Ovary (tissue), 9 donors: Measurements from ENCODE around the gene PTPRN2. TPM values are rescaled to one million over a fixed set of nuclear protein-coding genes. Genes with fewer than 3 reads are reported as not detected.

Experiments
- DNase-seq, 5 donors: peaks; one replicate each; pipeline ENCODE4 v3.0.0-alpha.2; 2019 to 2020
- H3K27ac ChIP-seq, 2 donors: fragments of 200-600 bp; one replicate each; pipeline versions ENCODE4 v1.5.1 to v1.8.0; 2019 to 2022
- H3K27me3 ChIP-seq: fragments of 200-600 bp; one replicate; pipeline ENCODE4 v1.8.0; 2022
- H3K36me3 ChIP-seq: fragments of 200-600 bp; sonication (generic); one replicate; pipeline ENCODE4 v1.5.1; 2019
- H3K4me1 ChIP-seq: one replicate; pipeline ENCODE4 v1.8.1; 2013; ENCODE audit warnings: mild to moderate bottlenecking, moderate library complexity; ENCODE audit not compliant: insufficient read depth
- H3K4me3 ChIP-seq: fragments of 200-600 bp; sonication (generic); one replicate; pipeline ENCODE4 v1.5.1; 2017
- H3K9me3 ChIP-seq, 2 donors: fragments of 200-600 bp in 1 of 2; sonication (generic) in 1 of 2; one replicate each; pipeline versions ENCODE4 v1.5.1 to v1.8.1; 2013 to 2019; ENCODE audit warnings: mild to moderate bottlenecking in 1 of 2, moderate library complexity in 1 of 2
- CTCF ChIP-seq, 3 donors: fragments of 450-650 bp in 2 of 3; fragments of 200-600 bp in 1 of 3; IDR thresholded peaks; one replicate each; pipeline versions ENCODE4 v1.5.1 to v1.8.0; 2016 to 2022; ENCODE audit warnings: antibody characterized with exemption in 3 of 3, mild to moderate bottlenecking in 1 of 3
- EP300 ChIP-seq: sonication (generic); formaldehyde crosslinking; IDR thresholded peaks from one replicate; pipeline ENCODE4 v1.6.1; 2017; ENCODE audit warnings: antibody characterized with exemption
- POLR2A ChIP-seq: fragments of 450-650 bp; IDR thresholded peaks from one replicate; pipeline ENCODE4 v1.6.1; 2017; ENCODE audit warnings: antibody characterized with exemption, mild to moderate bottlenecking, moderate library complexity
- WGBS, 3 donors: extraction: QIAGEN DNeasy Blood & Tissue Kit in 1 of 3; methylation state at CpG; one replicate each; pipeline versions ENCODE4 v1.1.5 to v1.1.7; 2013 to 2017; 5-methylcytosine and 5-hydroxymethylcytosine counted together
- intact Hi-C, 4 donors: fragments of 100-400 bp; cut with DNase I; formaldehyde crosslinking; loops; one replicate each; pipeline versions ENCODE4 v1.11.0 to v1.15.1; 2022 to 2023
- polyA plus RNA-seq, 2 donors: library from polyadenylated mRNA; stranded (reverse); fragments of 200-250 nt in 1 of 2; fragments of 350-450 nt in 1 of 2; fragmentation: Illumina TruSeq in 1 of 2; extraction: RNeasy Lipid Tissue Mini Kit (QIAGEN cat#74804) in 1 of 2; gene quantifications; one replicate each; pipeline ENCODE4 v1.2.3, GENCODE V29; 2013 to 2014
- total RNA-seq, 7 donors: library from RNA; depleted of rRNA in 2 of 7; stranded (reverse); fragments of >200 nt in 2 of 7; fragmentation: NEBNext Ultra II Directional in 3 of 7; extraction: Animal tissue kit (Norgen Biotek cat#: 25700) in 3 of 7; gene quantifications; one replicate each; pipeline versions ENCODE4 v1.1.0 to v1.2.4, GENCODE V29; 2016 to 2023
- donor health status: DM: no; HTN: no; CAD: no; lungs with moderate emphysema.
- donor health status: DM: no; HTN: no; CAD: no.
- donor health status: Bipolar disorder and iron deficiency.
- donor health status: DM: yes; HTN: yes; CAD: no.
- donor health status: DM: no; HTN: no; CAD: no.
- donor health status: DM: yes; HTN: yes; CAD: no.

PTPRN2 gene
- total and polyA plus RNA-seq, 9 donors, result 3.5 to 11.1 (median 5.9) TPM

- Histone ChIP-seq H3K9me3 (no peaks in the 10 kb centered on the region), H3K4me3 (no peak overlapping the region), H3K4me1 (peaks cover 2% of the 10 kb centered on the region), H3K27ac (no peak overlapping the region), H3K36me3 (no peaks in the 10 kb centered on the region), H3K27me3 (no peaks in the 10 kb centered on the region)
- intact Hi-C loops, result no loop called here
- no peak for TF ChIP-seq EP300
- no peak for TF ChIP-seq POLR2A
- TF ChIP-seq CTCF (IDR thresholded peaks at IDR 0.05), result no peak
- peak in 2 of 5 donors; percentile 9 to 19 for DNase-seq
- 9 to 19% (median 16%) methylated on average over 25 to 64 of the region's 64 CpGs for WGBS, 3 donors
These were observed 893.9 kb downstream of the PTPRN2 start for GRCh38 chr7:157693521-157694375.

- intact Hi-C loops, result no loop called here
- Histone ChIP-seq H3K4me1 (peaks cover 2% of the 10 kb centered on the region), H3K27ac (no peak overlapping the region), H3K27me3 (no peaks in the 10 kb centered on the region), H3K9me3 (no peaks in the 10 kb centered on the region), H3K36me3 (no peaks in the 10 kb centered on the region), H3K4me3 (no peak overlapping the region)
- WGBS, 3 donors, result 3% methylated on average over 35 to 46 of the region's 47 CpGs
- TF ChIP-seq CTCF (IDR thresholded peaks at IDR 0.05) (no peak), EP300 (no peak), POLR2A (no peak)
- DNase-seq, result peak in 1 of 5 donors; percentile 4
These were observed 894.5 kb downstream of the PTPRN2 start for GRCh38 chr7:157693071-157693520.

- no peak for TF ChIP-seq POLR2A
- no peak for TF ChIP-seq CTCF (IDR thresholded peaks at IDR 0.05)
- TF ChIP-seq EP300, result no peak
- 17 to 26% (median 25%) methylated on average over 30 to 44 of the region's 44 CpGs for WGBS, 3 donors
- Histone ChIP-seq H3K4me1 (peaks cover 2% of the 10 kb centered on the region), H3K36me3 (no peaks in the 10 kb centered on the region), H3K9me3 (no peaks in the 10 kb centered on the region), H3K4me3 (no peak overlapping the region), H3K27me3 (no peaks in the 10 kb centered on the region), H3K27ac (no peak overlapping the region)
- intact Hi-C loops, result no loop called here
- peak in 3 of 5 donors; percentile 6 to 25 (median 17) for DNase-seq
These were observed 895.1 kb downstream of the PTPRN2 start for GRCh38 chr7:157692460-157693011.

GRCh38 chr7:157691586-157692459, 895.8 kb downstream of the PTPRN2 start:
- Histone ChIP-seq H3K36me3 (no peaks in the 10 kb centered on the region), H3K4me3 (no peak overlapping the region), H3K27ac (no peak overlapping the region), H3K4me1 (peaks cover 2% of the 10 kb centered on the region), H3K27me3 (no peaks in the 10 kb centered on the region), H3K9me3 (no peaks in the 10 kb centered on the region)
- DNase-seq, result peak in 2 of 5 donors; percentile 22 to 26
- 12 to 23% (median 20%) methylated on average over 53 to 64 of the region's 64 CpGs for WGBS, 3 donors
- intact Hi-C loops, result no loop called here
- no peak for TF ChIP-seq CTCF (IDR thresholded peaks at IDR 0.05)
- TF ChIP-seq EP300, result no peak
- no peak for TF ChIP-seq POLR2A
